Measurements from ENCODE around the gene PLA2G5. TPM values are rescaled to one million over a fixed set of nuclear protein-coding genes. Genes with fewer than 3 reads are reported as not detected.

Gene PLA2G5
- total RNA-seq, 1 experiment from 2014 or later: not detected

DNA sequence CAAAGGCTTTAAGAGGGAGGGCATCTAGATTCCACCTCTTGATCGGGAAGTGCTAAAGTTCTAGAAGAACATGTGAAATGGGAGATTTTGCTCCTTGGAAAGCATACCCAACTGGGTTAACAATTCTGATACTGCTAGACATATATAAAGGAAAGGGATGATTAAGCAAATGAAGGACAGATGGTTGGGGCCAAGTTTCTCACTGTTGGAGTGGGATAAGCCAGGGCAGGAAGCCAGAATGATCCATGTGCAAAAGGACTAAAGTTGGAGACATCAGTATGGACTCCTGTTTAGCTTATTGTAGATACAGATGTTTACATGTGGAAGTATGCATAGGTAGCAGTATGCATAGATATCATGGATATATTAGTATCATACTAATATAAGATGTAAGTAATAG is 16.8 kb downstream of the PLA2G5 start:
- H3F3A ChIP-seq (ENCODE audit: low read length, unreplicated experiment): no peaks in the 10 kb centered on the region
- no TSS peak for BruUV-seq (replicated peaks)
- H4K20me1 ChIP-seq (ENCODE audit: low read length): no peaks in the 10 kb centered on the region
- no peak for ATAC-seq
- no peak overlapping the region for H3K27ac ChIP-seq (ENCODE audit: low read length)
- no peaks in the 10 kb centered on the region for H3K9me2 ChIP-seq (replicated peaks; ENCODE audit: low read length)
- H2AFZ ChIP-seq (ENCODE audit: low read length): no peak overlapping the region
- CTCF ChIA-PET: no interaction called here
- H3K4me3 ChIP-seq (ENCODE audit: low read length): no peak overlapping the region
- H3K9me3 ChIP-seq (ENCODE audit: low read length): no peaks in the 10 kb centered on the region
- POLR2A ChIA-PET (ENCODE audit: unreplicated experiment): no interaction called here
- no peak overlapping the region for H3K4me2 ChIP-seq (ENCODE audit: low read length)
- H3K4me1 ChIP-seq (ENCODE audit: insufficient read depth, low read length): no peaks in the 10 kb centered on the region
- H3K79me2 ChIP-seq (ENCODE audit: low read length): no peaks in the 10 kb centered on the region
- intact Hi-C loops (cut with micrococcal nuclease): no loop called here
- H3K9ac ChIP-seq (ENCODE audit: low read length): no peak overlapping the region
- TF ChIP-seq EZH2phosphoT487 (IDR thresholded peaks at IDR 0.05; ENCODE audit: borderline replicate concordance, low read length): no peak
- TF ChIP-seq EZH2 (IDR thresholded peaks at IDR 0.05; ENCODE audit: low read length, unreplicated experiment): no peak
- TF ChIP-seq CTCF (conservative IDR thresholded peaks at IDR 0.05; ENCODE audit: low read depth, low read length): no peak
- DNase-seq: no peak
- H3K36me3 ChIP-seq (ENCODE audit: low read depth, low read length): no peaks in the 10 kb centered on the region
- peaks cover 8% of the 10 kb centered on the region; the same call in 1 of the 2 replicates for H3K27me3 ChIP-seq (ENCODE audit: low read length)

- ATAC-seq (no peak), DNase-seq (peak; percentile 15)
- ChIA-PET CTCF (no interaction called here), POLR2A (ENCODE audit: unreplicated experiment) (no interaction called here)
- no TSS peak for BruUV-seq (replicated peaks)
- H3K36me3 ChIP-seq (ENCODE audit: low read depth, low read length): no peaks in the 10 kb centered on the region
- no peaks in the 10 kb centered on the region for H3K4me1 ChIP-seq (ENCODE audit: insufficient read depth, low read length)
- no peaks in the 10 kb centered on the region for H3F3A ChIP-seq (ENCODE audit: low read length, unreplicated experiment)
- no peak overlapping the region for H3K4me3 ChIP-seq (ENCODE audit: low read length)
- H4K20me1 ChIP-seq (ENCODE audit: low read length): no peaks in the 10 kb centered on the region
- H3K4me2 ChIP-seq (ENCODE audit: low read length): no peak overlapping the region
- no peaks in the 10 kb centered on the region for H3K9me3 ChIP-seq (ENCODE audit: low read length)
- H3K79me2 ChIP-seq (ENCODE audit: low read length): no peaks in the 10 kb centered on the region
- TF ChIP-seq EZH2 (IDR thresholded peaks at IDR 0.05; ENCODE audit: low read length, unreplicated experiment) (no peak), CTCF (conservative IDR thresholded peaks at IDR 0.05; ENCODE audit: low read depth, low read length) (peak; percentile 57)
- no peak overlapping the region for H3K9ac ChIP-seq (ENCODE audit: low read length)
- H3K9me2 ChIP-seq (replicated peaks; ENCODE audit: low read length): no peaks in the 10 kb centered on the region
- H3K27ac ChIP-seq (ENCODE audit: low read length): no peak overlapping the region
- intact Hi-C loops (cut with micrococcal nuclease): no loop called here
- H3K27me3 ChIP-seq (ENCODE audit: low read length): peaks cover 15% of the 10 kb centered on the region; the same call in 1 of the 2 replicates
- no peak overlapping the region for H2AFZ ChIP-seq (ENCODE audit: low read length)
Measured at GRCh38 chr1:20087668-20088067, 17.7 kb downstream of the PLA2G5 start.

GRCh38 chr1:20089328-20090077 is 19.5 kb downstream of the PLA2G5 start:
- Histone ChIP-seq H3F3A (ENCODE audit: low read length, unreplicated experiment) (no peaks in the 10 kb centered on the region), H2AFZ (ENCODE audit: low read length) (no peak overlapping the region), H3K4me3 (ENCODE audit: low read length) (no peak overlapping the region), H4K20me1 (ENCODE audit: low read length) (no peaks in the 10 kb centered on the region), H3K27me3 (ENCODE audit: low read length) (peaks cover 15% of the 10 kb centered on the region; the same call in 1 of the 2 replicates), H3K27ac (ENCODE audit: low read length) (no peak overlapping the region), H3K9me3 (ENCODE audit: low read length) (no peaks in the 10 kb centered on the region), H3K9ac (ENCODE audit: low read length) (no peak overlapping the region), H3K36me3 (ENCODE audit: low read depth, low read length) (no peaks in the 10 kb centered on the region), H3K4me1 (ENCODE audit: insufficient read depth, low read length) (no peaks in the 10 kb centered on the region), H3K79me2 (ENCODE audit: low read length) (no peaks in the 10 kb centered on the region), H3K4me2 (ENCODE audit: low read length) (no peak overlapping the region), H3K9me2 (replicated peaks; ENCODE audit: low read length) (no peaks in the 10 kb centered on the region)
- DNase-seq (no peak), ATAC-seq (no peak)
- ChIA-PET POLR2A (ENCODE audit: unreplicated experiment) (no interaction called here), CTCF (no interaction called here)
- TF ChIP-seq EZH2phosphoT487 (IDR thresholded peaks at IDR 0.05; ENCODE audit: borderline replicate concordance, low read length) (no peak), EZH2 (IDR thresholded peaks at IDR 0.05; ENCODE audit: low read length, unreplicated experiment) (no peak), CTCF (conservative IDR thresholded peaks at IDR 0.05; ENCODE audit: low read depth, low read length) (no peak)
- intact Hi-C loops (cut with micrococcal nuclease): no loop called here
- no TSS peak for BruUV-seq (replicated peaks)
